SK-N-DZ (cell line): Measurements from ENCODE around the gene PFKL.
"Not testable (repeated sequence)": the region's sequence is repeated elsewhere in the genome, so short reads cannot be mapped to it uniquely, and the experiment has no call there.

Experiments
- DNase-seq: peaks from one replicate; pipeline ENCODE4 v3.0.0-alpha.2; 2015; ENCODE audit warnings: low spot score

PFKL gene

GRCh38 chr21:44344541-44345183 lies 44.8 kb downstream of the PFKL start:
- no peak for DNase-seq

DNA sequence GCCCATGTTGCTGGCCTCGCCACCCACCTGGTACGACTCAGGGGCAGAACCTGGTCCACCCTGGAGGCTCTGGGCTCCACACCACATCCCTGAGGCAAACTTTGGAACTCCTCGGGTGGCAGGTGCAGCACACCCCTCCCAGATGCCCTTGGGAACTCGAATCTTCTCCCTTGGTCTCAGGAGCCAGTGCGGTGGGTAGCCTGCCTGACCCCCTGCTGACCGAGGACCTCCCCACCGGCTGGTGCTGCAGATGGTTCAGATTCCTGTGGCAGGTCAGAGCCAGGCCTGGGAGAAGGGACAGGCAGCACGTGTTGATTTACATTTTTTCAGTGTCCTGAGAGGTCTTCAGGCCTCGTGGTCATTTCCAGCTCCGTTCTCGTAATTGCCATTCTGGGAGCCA lies 45.6 kb downstream of the PFKL start:
- no peak for DNase-seq

DNA sequence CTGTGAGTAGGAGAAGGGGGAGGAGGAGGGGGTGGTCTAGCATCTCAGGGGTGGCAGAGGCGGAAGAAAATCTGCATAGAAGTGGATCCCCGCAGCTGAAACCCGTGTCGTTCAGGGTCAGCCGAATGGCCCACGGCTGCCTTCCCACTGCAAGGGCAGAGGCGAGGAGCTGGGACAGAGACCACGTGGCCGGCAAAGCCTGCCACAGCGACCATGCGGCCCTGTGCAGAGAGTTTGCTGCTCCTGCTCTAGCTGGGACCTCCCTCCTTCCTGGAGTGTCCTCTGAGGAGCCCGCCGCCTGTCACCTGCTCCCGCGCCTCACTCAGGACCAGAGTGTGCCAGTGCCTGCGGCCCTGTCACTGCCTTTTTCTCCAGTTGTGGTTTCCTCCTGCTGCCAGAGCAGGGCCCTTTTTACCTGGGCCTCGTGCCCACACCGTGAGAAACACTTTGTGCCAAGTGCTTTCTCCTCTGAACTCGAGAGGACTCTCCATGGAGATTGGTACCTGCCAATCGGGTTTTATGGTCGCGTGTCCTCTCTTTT lies 48.1 kb downstream of the PFKL start:
- no peak for DNase-seq

DNA sequence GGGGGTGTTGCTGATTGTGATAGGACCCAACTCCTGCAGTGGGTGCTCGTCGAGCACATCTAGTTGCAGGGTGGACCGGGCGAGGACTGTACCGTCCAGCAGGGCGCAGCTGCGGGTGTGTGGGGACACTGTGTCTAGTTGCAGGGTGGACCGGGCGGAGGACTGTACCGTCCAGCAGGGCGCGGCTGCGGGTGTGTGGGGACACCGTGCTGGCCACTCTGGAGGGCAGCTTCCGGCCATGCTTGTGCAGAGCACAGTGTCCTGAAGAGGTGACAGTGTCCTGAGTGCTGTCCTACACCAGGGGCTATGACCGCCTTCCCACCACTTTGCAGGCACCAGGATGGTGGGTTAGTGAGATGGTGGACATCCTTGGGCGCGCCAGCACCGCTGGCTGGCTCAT lies 49.0 kb downstream of the PFKL start:
- no peak for DNase-seq

GRCh38 chr21:44349416-44349846 lies 49.6 kb downstream of the PFKL start:
- DNase-seq = no peak

- DNase-seq = no peak
Measured at GRCh38 chr21:44349847-44350772, 50.3 kb downstream of the PFKL start.

- no peak for DNase-seq
Measured at GRCh38 chr21:44350773-44351481, 51.1 kb downstream of the PFKL start.

GRCh38 chr21:44351535-44352252 lies 51.8 kb downstream of the PFKL start:
- DNase-seq = no peak

GRCh38 chr21:44352253-44352860 lies 52.5 kb downstream of the PFKL start:
- no peak for DNase-seq

DNA sequence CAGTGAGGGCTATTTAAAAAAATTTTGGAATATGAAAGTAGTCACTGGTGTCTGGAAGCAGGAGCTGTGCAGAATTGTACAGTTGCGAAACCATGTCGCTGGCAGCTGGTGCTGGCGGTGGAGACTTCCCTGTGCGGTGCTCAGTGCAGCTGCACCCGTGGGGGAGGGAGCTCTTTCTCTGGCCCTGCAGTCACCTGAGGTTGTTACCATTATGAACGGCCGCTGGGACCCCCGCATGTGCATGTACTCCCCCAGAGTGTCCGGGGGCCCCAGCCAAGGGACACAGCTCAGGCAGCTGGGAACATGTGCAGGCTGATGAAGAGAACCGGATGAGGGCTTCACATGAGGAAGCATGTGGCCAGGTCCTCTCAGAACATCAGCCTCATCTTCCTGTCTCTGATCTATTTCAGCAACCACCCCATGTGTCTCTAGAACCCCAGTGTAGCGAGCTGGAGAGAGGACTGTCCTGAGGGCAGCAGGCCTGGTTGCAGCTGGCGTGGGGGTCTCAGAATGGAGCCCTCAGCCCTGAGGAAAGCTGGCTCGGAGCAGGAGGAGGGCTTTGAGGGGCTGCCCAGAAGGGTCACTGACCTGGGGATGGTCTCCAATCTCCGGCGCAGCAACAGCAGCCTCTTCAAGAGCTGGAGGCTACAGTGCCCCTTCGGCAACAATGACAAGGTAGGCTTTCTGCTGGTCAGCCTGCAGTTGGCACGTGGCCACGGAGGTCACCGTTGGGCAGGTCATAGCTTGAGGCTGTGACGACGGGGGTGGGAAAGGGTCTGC lies 53.5 kb downstream of the PFKL start, which contains the start of gene TRPM2:
TRPM2 (plus strand) TSS at position 431 of the 780 bp plus-strand sequence; CDS start at position 511, 80 bp downstream.
- DNase-seq = no peak

DNA sequence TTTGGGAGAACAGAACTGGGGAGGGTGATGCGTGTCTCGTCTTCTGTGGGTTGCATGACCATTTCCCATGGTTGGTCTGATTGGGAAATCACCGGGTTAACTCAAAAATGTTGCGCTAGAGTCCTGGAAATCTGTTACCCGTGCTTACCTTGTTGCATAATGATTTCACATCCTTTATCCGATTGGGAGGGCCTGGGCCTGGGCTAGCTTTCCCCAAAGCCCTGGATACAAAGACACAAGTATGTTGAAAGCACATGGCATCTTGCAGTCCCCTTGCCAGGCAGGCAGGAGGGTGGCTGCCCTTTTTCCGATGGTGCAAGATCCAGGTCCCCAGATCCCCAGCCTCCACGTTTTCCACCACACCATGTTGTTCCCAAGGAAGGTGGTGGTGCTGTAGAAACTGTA lies 54.1 kb downstream of the PFKL start:
- DNase-seq = no peak

- no peak for DNase-seq
Measured at GRCh38 chr21:44354775-44355771, 55.2 kb downstream of the PFKL start.

- no peak for DNase-seq
Measured at GRCh38 chr21:44356160-44356559, 56.3 kb downstream of the PFKL start.

GRCh38 chr21:44356636-44357035 lies 56.8 kb downstream of the PFKL start:
- no peak for DNase-seq

DNA sequence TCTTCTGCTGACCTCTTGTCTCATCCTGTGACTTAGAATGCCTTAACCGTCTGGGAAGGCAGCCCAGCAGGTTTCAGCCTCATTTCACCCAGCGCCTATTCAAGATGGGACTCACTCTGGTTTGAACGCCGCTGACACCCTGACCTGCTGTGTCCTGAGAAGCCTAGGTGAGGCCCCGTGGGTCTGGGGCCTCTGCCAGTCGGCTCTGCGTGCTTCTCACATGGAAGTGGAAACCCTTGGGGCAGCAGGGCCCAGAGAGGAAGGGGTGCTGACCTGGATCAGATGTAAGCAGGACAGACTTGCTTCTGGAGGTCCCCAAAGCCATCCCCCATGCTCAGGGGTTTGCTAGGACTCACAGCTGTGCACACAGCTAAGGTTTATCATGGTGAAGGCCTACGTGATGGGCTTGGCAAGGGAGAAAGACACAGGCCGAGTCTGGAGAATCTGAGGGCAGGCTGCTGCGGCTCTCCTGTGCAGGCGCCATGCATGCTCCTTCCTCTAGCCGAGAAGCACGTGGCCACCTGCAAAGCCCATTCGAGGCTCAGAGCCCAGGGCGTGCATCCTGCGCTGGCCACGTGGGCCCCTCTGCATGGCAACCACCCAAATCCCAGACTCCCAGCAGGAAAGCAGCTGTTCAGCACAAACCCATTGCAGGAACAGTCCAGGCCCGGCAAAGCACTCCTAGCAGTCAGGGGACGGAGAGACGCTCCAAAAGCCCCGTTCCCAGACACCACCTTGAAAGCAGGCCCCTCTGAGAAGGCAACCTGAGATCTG lies 57.4 kb downstream of the PFKL start:
- DNase-seq = no peak

- no peak for DNase-seq
Measured at GRCh38 chr21:44359396-44359795, 59.5 kb downstream of the PFKL start.

DNA sequence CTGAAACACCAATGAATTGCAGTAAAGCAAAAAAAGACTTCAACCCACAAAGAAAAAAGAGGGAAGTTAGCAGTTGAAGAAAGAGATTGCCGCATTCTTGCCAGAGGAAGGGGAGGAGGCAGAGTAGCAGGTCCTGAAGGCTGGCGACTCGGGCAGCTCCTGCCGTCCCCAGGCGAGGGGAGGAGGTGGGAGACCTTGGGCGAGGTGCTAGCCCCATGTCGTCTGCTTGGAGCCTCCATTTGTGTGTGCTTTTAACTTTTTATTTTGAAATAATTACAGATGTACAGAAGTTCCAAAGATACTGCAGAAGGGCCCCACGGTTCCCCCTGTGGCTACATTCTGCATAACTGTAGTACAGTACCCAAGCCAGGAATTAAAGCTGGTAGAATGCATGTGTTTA lies 60.3 kb downstream of the PFKL start:
- DNase-seq = no peak

DNA sequence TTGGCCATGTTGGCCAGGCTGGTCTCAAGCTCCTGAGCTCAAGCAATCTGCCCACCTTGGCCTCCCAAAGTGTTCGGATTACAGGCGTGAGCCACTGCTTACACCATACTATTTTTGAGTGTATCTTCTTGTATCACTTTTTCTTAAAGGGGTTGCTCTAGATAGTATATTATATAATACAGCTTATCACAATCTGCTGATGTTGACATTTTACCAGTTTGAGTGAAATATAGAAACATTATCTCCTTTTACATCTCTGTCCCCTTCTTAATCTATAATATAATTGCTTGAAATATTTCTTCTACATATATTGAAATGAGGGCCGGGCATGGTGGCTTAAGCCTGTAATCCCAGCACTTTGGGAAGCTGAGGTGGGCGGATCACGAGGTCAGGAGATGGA lies 62.0 kb downstream of the PFKL start:
- DNase-seq = not testable (repeated sequence)
